AG08396 (cell line): Measurements from ENCODE around the gene CIITA.

Experiments
- DNase-seq: peaks from one replicate; pipeline ENCODE4 v3.0.0; 2012; ENCODE audit warnings: low spot score, mixed read lengths

The CIITA gene

DNA sequence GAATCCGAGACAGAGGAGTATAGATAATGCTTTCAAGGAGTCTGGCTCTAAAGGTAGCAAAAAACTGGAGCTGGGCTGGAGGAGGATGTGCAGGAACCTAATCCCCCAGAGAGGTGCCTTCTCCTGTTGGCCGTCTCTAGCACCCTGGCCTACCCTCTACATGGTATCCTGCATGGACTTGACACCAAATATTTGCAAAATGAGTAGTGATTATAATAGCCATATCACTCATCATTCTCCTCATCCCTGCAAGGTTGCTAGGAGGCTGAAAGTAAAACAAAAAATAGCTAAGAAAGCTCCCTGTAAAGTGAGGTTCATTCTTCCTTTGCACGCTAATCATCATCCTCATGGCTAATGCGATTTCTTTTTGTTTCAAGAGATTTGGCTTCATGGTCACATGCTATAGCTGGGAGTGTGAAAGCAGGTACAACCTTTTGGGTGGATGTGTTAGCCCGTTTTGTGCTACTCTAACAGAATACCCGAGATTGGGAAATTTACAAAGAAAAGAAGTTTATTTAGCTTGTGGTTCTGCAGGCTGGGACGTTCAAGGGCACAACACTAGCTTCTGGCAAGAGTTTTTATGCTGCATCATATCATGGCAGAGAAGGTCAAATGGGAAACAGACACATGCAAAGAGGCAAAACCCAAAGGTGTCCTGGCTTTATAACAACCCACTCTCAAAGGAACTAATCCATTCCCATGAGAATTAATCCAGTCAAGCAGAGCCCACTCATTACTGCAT lies 27.1 kb upstream of the CIITA start:
- DNase-seq = no peak

DNA sequence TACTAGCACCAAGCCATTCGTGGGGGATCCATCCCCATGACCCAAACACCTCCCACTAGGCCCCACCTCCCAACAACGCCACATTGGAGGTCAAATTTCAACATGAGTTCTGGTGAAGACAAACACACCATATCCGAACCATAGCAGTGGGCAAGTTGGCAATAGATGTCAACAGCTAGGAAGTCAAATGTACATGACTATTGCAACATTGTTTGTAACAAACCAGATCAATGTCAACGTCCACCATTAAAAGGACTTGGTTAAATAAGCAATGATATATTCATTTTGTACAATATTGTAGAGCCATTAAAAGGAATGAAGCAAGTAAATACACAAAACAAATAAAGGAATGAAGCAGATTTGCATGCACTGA lies 26.5 kb upstream of the CIITA start:
- DNase-seq = no peak

DNA sequence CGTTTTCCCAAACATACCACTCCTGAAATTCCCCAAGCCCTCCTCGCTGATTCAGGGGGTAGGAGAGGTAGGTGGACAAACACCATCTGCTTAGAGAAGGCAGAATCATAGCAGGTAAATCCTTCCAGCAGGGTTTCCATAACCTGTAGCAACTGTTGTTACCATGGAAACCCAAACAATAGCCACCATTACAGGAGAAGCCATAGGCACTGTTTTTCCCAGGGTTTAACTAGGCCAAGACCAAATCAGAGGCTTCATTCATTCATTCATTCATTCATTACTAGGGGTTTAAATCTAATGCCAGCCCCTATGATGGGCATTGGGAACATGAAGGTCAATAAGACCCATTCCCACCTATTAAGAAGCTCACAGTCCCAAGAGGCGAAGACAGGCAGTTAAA lies 25.5 kb upstream of the CIITA start:
- no peak for DNase-seq

DNA sequence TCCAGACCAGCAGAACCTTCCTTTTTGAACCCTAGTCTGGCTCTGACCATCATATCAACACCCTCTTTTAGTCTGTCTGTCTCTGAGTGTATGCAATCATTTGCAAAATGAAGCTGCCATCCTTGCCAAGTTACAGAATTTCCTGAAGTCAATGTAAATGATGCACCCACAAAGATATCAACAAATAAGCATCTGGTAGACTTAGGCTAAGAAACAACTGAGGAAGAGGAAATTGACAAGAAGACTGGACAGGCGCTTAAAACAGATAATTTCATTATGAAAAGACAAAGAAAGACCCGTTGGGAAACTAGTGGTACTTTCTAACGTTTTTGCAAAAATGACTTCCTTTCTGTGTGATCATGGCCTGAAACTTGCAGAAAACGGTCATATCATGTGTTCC lies 24.7 kb upstream of the CIITA start:
- no peak for DNase-seq

DNA sequence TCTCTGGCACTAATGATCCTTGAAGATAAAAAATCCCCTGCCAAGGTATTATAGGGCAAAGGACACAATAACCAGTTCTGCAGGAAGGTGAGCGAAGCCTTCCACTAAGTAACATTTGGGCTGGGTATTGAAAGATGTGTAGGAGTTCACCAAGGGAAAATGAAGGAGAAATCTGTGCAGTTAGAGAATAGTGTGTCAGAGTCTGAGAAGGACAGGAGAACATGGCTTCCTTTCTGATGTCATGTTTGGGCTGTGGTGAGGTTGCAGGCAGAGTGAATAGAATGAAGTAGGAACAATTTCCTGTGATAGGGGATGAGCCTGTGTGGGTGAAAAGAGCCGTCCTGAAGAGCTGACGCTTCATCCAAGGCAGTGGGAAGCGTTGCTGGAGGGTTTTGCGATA lies 24.1 kb upstream of the CIITA start:
- no peak for DNase-seq

DNA sequence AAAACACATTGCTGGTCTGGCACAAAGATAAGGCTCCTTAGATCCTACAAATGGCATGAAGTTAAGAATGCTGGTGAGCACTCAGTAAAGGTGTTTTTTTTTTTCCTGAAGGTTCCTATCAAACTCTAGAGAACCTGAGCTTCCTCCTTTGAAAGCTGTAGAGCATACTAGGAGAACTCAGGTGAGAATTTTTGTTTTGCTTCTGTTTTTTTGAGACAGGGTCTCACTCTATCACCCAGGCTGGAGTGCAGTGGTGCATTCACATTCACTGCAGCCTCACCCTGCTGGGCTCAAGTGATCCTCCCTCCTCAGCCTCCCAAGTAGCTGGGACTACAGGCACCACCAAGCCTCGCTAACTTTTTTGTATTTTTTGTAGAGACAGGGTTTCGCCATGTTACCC lies 21.0 kb upstream of the CIITA start:
- DNase-seq = no peak

DNA sequence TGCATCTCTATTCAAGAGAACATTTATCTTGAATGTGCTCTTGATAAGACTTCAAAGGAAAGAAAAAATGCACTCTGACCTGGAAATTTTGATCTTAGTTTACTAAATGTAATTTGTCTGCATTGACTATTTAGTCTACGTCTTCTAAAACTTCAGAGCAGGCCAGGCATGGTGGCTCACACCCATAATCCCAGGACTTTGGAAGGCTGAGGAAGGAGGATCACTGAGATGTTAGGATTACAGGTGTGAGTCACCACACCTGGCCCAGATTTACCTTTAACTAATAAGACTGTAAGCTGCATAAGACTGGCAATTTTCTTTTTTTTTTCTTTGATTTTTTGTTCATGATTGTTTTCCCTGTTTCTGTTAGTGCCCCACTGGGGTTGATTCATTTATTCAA lies 18.8 kb upstream of the CIITA start:
- DNase-seq = no peak

DNA sequence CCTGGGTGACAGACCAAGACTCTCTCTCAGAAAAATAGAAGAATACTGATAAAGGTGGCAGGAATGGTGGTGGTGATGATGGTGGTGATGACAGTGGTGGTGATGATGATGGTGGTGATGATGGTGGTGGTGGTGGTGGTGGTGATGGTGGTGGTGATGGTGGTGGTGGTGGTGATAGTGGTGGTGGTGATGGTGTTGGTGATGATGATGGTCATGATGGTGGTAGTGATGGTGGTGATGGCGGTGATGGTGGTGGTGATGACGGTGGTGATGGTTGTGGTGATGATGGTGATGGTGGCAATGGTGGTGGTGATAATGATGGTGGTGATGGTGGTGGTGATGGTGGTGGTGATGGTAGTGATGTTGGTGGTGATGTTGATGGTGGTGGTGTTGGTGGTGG lies 18.0 kb upstream of the CIITA start:
- no peak for DNase-seq

DNA sequence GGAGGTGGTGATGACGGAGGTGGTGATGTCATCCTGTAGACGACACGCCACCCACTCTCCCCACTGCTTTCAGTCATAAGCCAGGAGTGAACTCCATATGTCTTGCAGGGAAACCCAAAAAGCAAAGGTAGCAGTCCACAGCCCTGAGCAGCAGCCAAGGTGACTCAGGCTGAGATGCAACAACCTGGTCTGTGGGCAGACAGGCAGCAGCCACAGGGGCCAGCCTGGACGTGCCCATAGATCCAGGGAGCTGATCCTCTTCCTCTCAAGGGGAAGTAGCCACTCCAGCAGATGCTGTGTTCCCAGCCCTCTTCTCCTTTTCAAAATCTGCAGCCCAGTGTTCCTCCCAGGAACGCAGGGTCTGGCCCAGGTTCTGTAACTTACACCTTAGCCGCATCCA lies 17.3 kb upstream of the CIITA start:
- DNase-seq = no peak

DNA sequence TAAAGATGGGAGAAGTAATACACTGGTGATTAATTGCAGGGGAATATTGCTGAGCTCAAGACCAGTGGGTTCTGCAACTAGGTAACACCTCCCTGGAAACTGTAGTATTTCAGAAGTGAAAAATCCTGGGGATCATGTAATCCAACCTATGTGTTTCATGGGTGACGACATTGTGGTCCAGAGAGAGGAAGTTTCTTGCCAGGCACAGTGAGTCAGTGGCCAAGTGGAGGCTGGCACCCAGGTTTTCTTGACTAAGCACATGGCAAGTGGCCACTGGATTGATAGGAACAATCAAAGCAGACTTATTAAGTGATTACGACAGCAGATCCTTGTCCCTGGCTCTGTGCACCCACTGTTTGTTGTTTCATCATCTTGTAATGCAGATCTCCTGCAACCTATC lies 14.6 kb upstream of the CIITA start:
- DNase-seq = no peak

DNA sequence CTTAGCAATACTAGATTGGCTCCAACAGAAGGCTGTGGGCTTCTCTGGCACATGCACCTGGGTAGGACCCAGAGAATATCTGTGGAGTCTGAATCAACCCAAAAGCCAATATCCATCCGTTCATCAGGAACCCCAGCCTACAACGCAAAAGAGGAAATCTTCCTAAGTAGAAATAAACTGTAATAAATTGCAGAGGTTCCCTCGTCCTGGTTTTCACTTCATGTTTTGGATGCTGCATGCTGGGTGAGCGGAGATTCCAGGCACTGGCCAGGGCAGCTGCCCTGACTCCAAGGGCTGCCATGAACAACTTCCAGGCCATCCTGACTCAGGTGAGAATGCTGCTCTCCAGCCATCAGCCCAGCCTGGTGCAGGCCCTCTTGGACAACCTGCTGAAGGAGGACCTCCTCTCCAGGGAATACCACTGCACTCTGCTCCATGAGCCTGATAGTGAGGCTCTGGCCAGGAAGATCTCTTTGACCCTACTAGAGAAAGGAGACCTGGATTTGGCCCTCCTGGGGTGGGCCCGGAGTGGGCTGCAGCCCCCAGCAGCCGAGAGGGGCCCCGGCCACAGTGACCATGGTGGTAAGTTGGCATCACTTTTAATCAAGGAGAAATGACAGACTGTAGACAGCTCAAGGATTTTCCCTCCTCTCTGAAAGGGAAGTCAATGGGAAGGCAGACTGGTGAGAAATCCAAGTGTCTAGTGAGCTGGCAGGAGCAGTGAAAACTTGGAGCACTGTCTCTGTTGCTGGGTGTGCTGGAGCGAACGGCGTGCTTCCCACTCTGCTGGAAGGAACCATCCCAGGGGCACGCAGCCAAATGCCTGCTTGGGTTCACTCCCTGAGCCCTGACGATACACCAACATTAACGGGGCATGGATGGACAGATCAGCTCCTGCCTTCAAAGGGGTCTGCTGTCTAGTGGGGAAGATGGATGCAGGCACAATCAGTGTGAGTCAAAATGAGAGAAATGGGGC lies 10.7 kb upstream of the CIITA start:
- no peak for DNase-seq

DNA sequence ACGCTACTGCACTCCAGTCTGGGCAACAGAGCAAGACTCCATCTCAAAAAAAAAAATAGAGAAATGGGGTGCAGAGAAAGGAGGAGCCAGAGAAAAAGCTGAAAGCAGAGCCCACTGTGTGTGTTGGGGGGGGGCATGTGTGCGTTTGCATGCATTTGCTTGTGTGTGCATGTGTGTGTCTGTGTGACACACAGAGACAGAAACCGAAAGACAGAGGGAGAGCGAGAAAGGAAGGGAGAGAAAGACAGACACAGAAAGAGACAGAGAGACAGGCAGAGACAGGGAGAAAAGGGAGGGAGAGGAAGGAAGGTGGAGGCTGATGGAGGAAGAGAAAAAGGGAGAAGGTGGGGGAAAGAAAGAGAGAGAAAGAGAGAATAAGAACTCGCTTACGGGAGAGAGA lies 9.8 kb upstream of the CIITA start:
- DNase-seq = no peak

DNA sequence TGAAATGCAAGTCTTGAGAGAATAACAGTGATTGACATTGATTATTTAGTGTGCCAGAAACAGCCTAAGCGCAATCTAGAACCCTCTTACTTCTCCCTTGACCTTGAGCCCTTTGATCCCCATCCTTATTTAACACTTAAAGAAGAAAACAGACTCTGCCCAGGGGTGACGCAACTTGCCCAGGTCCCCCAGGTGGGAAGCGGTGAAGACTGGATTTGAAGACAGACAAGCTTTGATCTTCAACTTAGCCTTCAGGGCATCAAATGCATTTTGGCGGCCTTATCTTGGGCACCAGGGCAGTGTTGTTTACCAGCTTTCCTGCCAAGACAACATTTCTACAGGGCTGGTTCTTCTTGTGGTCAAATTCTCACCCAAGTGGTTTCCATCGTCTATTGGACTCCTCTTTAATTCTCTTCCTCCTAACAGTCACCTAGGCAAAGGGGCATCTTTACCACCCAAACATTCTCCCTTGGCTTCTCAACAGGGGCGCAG lies 8.9 kb upstream of the CIITA start:
- DNase-seq = no peak

DNA sequence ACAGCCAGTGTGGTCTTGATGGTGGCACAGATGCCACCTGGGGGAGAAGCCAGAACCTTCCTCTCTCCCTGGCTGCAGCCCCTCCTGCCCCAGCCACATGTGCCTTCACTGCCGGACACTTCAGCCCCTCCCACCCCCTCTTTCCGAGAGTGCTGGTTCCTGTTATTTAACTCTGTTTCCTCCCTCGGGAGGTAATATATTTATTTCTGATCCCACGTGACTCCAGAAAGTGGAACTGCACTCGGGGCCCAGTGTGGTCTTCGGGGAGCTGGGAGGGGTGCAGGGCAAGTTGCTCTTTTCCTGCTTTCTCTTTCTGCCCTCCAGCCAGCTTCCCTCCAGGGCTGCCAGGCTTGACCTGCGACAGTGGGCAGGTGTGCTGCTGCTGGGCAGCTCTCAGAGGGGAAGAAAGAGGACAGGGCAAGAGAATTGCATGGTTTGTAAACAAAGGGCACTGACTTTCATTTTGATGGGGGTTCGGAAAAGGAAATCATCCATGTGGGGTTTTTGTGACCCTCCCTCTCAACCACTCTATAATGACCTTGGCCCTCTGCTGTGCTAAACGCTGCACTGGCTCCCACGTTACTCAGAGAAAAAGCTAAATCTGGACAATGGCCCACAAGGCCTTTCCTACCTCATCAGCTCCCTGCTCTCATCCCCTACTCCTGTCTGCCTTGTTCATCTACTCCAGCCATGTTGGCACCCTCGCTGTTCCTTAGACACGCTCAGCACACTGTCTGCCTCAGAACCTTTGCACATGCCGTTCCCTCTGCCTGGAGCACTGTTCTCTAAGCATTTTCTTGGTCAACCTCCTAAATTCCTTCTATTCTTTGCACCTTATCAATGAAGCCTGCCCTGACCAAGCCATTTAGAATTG lies 8.2 kb upstream of the CIITA start:
- no peak for DNase-seq

DNA sequence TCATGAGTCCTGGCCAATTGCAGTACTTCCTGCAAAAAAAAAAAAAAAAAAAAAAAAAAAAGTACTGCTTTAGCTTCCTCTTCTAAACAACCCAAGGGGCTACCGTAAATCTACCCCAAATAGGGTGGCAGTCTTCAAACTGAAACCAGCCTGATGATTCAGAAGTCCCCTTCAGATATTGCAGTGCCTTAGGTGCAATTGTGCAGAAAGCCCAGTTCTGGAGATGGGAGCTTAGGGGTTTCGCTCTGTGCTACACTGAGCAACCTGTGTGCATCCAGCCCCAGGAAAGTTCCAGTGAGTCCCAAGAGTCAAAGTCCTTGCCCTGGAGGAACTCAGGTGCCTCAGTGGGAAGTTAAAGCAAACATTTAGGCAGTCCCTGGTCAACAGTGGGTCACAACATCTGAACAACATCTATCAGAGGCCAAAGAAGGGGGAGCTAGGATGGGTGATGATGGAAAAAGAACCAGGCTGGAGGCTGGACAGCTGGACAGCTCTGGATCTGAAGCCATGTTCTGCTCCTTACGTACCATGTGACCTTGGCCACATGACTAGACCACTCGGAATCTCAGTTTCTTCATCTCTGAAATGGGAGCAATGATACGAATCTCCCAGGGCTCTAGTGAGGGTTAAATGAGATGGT lies 6.7 kb upstream of the CIITA start:
- no peak for DNase-seq

DNA sequence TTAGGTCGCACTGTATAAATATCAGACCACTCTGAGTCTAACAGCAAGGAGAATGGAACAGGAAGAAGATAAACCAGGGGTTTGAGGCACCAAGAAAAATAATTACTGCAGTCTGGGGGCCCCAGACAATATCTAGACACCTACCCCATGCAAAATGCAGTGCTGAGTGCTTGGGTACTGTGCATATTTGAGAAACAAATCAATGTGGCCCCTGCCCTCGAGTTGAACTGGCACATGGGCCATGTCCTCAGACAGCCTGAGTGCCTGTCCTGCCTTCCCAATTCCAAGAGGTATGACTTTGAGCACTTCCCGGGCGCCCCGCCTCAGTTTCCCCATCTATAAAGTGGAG lies 6.2 kb upstream of the CIITA start:
- no peak for DNase-seq

DNA sequence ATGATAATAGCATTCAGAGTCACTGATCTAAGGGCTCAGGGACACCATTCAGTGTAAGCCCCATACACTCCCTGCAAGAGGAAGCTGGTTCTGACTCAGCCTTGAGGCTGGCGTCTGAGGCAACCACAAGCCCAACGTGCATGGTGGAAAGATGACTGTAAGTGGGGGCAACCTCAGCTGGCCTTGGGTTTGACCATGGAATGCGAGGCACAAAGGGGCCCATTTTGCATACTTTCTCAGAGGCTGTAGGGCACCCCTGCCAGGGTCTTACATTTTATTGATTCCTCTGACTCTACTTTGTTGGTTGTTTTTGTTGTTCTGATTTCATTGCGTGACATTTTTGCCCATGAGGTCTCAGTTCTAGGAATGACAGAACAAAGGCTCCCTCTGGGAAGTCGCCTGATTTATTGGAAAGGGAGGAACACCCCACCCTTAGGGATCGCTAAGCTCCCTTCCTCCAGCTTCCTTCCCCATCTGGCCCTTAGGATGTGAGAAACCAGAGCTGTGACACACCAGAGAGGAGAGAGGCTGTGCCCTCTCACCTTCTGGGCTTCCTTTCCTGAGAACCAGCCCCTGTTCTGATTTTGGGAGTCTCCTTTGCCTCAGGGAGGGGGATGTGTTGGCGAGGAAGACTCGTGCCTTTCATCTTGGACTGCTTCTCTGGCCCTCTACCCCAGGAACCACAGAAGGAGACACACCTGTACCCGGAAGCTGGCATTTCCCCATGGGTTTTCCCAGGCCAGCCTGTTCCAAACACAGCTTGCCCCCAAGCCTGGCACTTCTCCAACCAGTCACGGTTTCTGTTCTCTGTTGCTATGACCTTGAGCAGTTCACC lies 5.6 kb upstream of the CIITA start:
- DNase-seq = peak; percentile 82

DNA sequence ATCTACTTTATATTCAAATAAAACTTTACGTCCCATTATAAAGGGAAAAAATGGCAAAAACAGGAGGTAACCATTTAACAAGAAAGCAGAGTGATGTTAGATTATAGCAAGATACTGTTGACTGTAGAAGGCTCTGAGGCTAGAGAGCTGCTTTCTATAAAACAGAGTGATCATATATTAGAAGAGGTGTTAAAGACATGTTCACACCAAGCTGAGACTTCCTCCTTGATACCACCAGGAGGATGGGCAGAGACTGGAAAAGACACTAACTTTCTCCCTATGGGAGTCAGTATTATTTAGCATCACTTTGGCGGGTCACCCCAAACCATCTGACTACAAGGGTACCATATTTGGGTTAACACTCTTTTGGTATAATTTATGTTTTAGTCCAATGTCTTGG lies 687 bp upstream of the CIITA start:
- DNase-seq = no peak

DNA sequence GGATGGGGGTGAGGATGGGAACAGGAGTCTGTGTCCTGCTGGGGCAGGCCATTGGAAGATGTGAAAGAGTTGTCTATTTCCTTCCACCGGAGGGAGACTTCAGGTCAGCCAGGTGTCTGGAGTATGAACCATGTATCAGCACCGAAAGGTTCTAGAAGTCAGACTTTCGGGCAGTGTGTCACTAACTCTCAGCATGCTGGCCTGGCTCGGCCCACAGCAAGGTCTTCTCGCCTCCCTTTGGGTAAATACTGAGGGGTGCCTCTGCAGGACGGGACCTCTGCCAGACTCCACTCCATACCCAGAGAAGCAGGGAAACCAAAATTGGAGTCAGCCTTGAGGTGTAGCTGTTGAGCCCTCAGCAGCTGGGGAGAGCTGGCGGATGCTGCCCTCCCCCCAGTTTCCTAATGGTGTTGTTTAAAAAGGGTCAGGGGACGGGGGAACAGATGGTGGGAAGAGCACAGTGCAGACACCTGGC lies 507 bp downstream of the CIITA start:
- DNase-seq = no peak

DNA sequence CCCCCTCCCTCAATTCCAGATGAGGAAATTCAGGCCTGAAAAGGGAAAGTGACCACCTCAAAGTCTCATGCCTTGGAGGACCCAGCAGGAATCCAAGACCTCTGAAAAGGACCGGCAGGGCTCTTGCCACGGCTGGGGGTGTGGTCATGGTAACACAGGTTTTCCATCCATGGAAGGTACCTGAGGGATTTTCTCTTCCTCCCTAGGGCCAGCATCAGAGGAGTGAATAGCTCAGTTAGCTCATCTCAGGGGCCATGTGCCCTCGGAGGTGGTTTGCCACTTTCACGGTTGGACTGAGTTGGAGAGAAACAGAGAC lies 1.3 kb downstream of the CIITA start:
- DNase-seq = no peak
